ENCODE results near the gene TRIM63. TPM values are rescaled to one million over a fixed set of nuclear protein-coding genes. Genes with fewer than 3 reads are reported as not detected.

The TRIM63 gene
- total RNA-seq, 2 donors from 2014 or later, result not detected

GRCh38 chr1:26029054-26029863 lies 38.2 kb downstream of the TRIM63 start:
- Histone ChIP-seq H3K9ac (ENCODE audit: extremely low read depth, low read length, poor library complexity, severe bottlenecking) (no peak overlapping the region), H3K36me3 (ENCODE audit: control insufficient read depth, insufficient read depth, low read length) (no peaks in the 10 kb centered on the region), H3K4me1 (ENCODE audit: control insufficient read depth, insufficient read depth, low read length) (no peaks in the 10 kb centered on the region), H3K9me3 (ENCODE audit: control insufficient read depth, low read length) (no peaks in the 10 kb centered on the region), H3K4me3 (ENCODE audit: low read length) (no peak overlapping the region), H3K27ac (ENCODE audit: low read depth, low read length) (no peak overlapping the region), H3K27me3 (ENCODE audit: control insufficient read depth, insufficient read depth, low read length, poor library complexity, severe bottlenecking) (peaks cover 15% of the 10 kb centered on the region)
- Mint-ChIP-seq H3K9me3 (no peaks in the 10 kb centered on the region), H3K27ac (no peak overlapping the region), H3K36me3 (ENCODE audit: low read depth) (no peaks in the 10 kb centered on the region), H3K27me3 (ENCODE audit: insufficient read depth) (peaks cover 28% of the 10 kb centered on the region), H3K4me3 (no peak overlapping the region), H3K4me1 (peaks cover 6% of the 10 kb centered on the region)
- DNase-seq, result no peak
- no peak for TF ChIP-seq CTCF (conservative IDR thresholded peaks at IDR 0.05)
- WGBS, 2 experiments (ENCODE audit: insufficient coverage in 1 of 2, insufficient read length in 1 of 2), result 69 to 90% methylated on average over 8 to 15 of the region's 15 CpGs

- H3K27ac ChIP-seq (ENCODE audit: low read depth, low read length), result no peak overlapping the region
- H3K9ac ChIP-seq (ENCODE audit: extremely low read depth, low read length, poor library complexity, severe bottlenecking), result no peak overlapping the region
- 88 to 90% methylated on average over 4 to 8 of the region's 8 CpGs for WGBS, 2 experiments (ENCODE audit: insufficient coverage in 1 of 2, insufficient read length in 1 of 2)
- no peaks in the 10 kb centered on the region for H3K36me3 ChIP-seq (ENCODE audit: control insufficient read depth, insufficient read depth, low read length)
- H3K4me3 ChIP-seq (ENCODE audit: low read length), result no peak overlapping the region
- H3K4me3 Mint-ChIP-seq, result no peak overlapping the region
- no peaks in the 10 kb centered on the region for H3K4me1 ChIP-seq (ENCODE audit: control insufficient read depth, insufficient read depth, low read length)
- no peak overlapping the region for H3K27ac Mint-ChIP-seq
- H3K9me3 Mint-ChIP-seq, result no peaks in the 10 kb centered on the region
- H3K4me1 Mint-ChIP-seq, result peaks cover 6% of the 10 kb centered on the region
- TF ChIP-seq CTCF (conservative IDR thresholded peaks at IDR 0.05), result no peak
- DNase-seq, result no peak
- H3K27me3 ChIP-seq (ENCODE audit: control insufficient read depth, insufficient read depth, low read length, poor library complexity, severe bottlenecking), result peaks cover 7% of the 10 kb centered on the region
- peaks cover 21% of the 10 kb centered on the region for H3K27me3 Mint-ChIP-seq (ENCODE audit: insufficient read depth)
- H3K36me3 Mint-ChIP-seq (ENCODE audit: low read depth), result no peaks in the 10 kb centered on the region
- H3K9me3 ChIP-seq (ENCODE audit: control insufficient read depth, low read length), result no peaks in the 10 kb centered on the region
Observed at GRCh38 chr1:26028490-26028980, 38.9 kb downstream of the TRIM63 start.

GRCh38 chr1:26027716-26028489 lies 39.5 kb downstream of the TRIM63 start:
- no peak overlapping the region for H3K4me3 ChIP-seq (ENCODE audit: low read length)
- H3K4me1 ChIP-seq (ENCODE audit: control insufficient read depth, insufficient read depth, low read length), result no peaks in the 10 kb centered on the region
- H3K27ac Mint-ChIP-seq, result no peak overlapping the region
- H3K27me3 ChIP-seq (ENCODE audit: control insufficient read depth, insufficient read depth, low read length, poor library complexity, severe bottlenecking), result peaks cover 5% of the 10 kb centered on the region
- no peaks in the 10 kb centered on the region for H3K9me3 Mint-ChIP-seq
- H3K27me3 Mint-ChIP-seq (ENCODE audit: insufficient read depth), result peaks cover 16% of the 10 kb centered on the region
- H3K9me3 ChIP-seq (ENCODE audit: control insufficient read depth, low read length), result no peaks in the 10 kb centered on the region
- no peaks in the 10 kb centered on the region for H3K36me3 ChIP-seq (ENCODE audit: control insufficient read depth, insufficient read depth, low read length)
- no peak overlapping the region for H3K9ac ChIP-seq (ENCODE audit: extremely low read depth, low read length, poor library complexity, severe bottlenecking)
- TF ChIP-seq CTCF (conservative IDR thresholded peaks at IDR 0.05), result no peak
- no peak overlapping the region for H3K27ac ChIP-seq (ENCODE audit: low read depth, low read length)
- peaks cover 6% of the 10 kb centered on the region for H3K4me1 Mint-ChIP-seq
- WGBS, 2 experiments (ENCODE audit: insufficient coverage in 1 of 2, insufficient read length in 1 of 2), result 63 to 66% methylated on average over 2 to 3 of the region's 3 CpGs
- no peaks in the 10 kb centered on the region for H3K36me3 Mint-ChIP-seq (ENCODE audit: low read depth)
- DNase-seq, result no peak
- H3K4me3 Mint-ChIP-seq, result no peak overlapping the region

Data from endodermal cell (in vitro differentiated cells).